ENCODE results near the gene GLP2R. TPM values are rescaled to one million over a fixed set of nuclear protein-coding genes. Genes with fewer than 3 reads are reported as not detected.

GLP2R gene
- total and polyA plus RNA-seq, 2 of the 8 experiments (the other 6 are each of a cell fraction or from before 2014, with no cell fraction given): not detected

DNA sequence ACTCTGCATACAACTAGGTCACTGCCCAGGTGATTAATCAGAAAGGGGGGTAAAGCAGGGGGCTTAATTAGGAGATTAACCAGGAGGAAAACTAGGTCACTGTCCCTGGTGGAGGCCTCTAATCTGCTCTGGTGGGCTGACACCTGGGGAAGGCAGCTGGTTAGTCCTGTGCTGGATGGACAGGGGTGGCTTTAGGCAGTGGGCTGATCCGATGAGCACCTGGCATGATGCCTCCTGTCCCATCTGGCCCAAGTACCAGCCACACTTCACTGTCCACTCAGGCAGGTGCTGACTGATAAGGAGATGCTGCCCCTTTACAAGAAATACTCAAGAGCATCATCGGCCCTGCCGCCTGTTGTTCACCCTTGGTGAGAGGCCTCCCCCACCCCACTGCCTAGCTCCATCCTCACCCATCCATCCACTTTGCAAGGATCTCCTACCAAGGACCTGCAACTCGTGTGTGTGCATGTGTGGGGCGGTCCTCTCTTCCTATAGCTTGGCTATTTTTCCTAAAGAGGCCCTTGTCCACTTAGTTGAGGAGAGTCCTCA is 93.2 kb downstream of the GLP2R start:
- no peak overlapping the region for H3K9ac ChIP-seq (replicated peaks in 1 of 4; ENCODE audit: extremely low read depth in 1 of 4, low read depth in 3 of 4, low read length in 3 of 4)
- H3K27me3 ChIP-seq (replicated peaks in 1 of 4; ENCODE audit: control insufficient read depth in 3 of 4, extremely low read depth in 1 of 4, insufficient read depth in 3 of 4, low read length in 3 of 4): no peaks in the 10 kb centered on the region

More for the DNA sequence above, 93.2 kb downstream of the GLP2R start:
- H3K27ac ChIP-seq (ENCODE audit: low read depth, low read length): no peak overlapping the region
- no peak for FAIRE-seq
- no peaks in the 10 kb centered on the region for H3K23me2 ChIP-seq (ENCODE audit: low read depth, low read length)
- no peak overlapping the region for H3K4me3 ChIP-seq (ENCODE audit: extremely low read depth in 1 of 4, insufficient read depth in 2 of 4, low read depth in 3 of 4, low read length in 4 of 4)
- no peak for DNase-seq (ENCODE audit: low read depth in 1 of 2, low spot score in 2 of 2)
- no peak overlapping the region for H3K56ac ChIP-seq (replicated peaks; ENCODE audit: insufficient read length, low read depth, low read length)
- no peaks in the 10 kb centered on the region for H4K20me1 ChIP-seq (replicated peaks in 1 of 2; ENCODE audit: control insufficient read depth in 1 of 2, insufficient read depth in 2 of 2, low read length in 2 of 2)
- TF ChIP-seq CTBP2 (IDR thresholded peaks at IDR 0.05; ENCODE audit: borderline replicate concordance, insufficient read depth, insufficient read length, low read length): no peak
- no peak for TF ChIP-seq ZNF274 (IDR thresholded peaks at IDR 0.05; ENCODE audit: borderline replicate concordance, extremely low read depth, low read length)
- H3K4me2 ChIP-seq (ENCODE audit: insufficient read depth in 1 of 2, low read depth in 2 of 2, low read length in 2 of 2): no peak overlapping the region
- no peak overlapping the region for H4K5ac ChIP-seq (ENCODE audit: insufficient read length, low read depth, low read length)
- no peaks in the 10 kb centered on the region for H3K79me1 ChIP-seq (ENCODE audit: low read depth, low read length)
- no peak overlapping the region for H2BK20ac ChIP-seq (ENCODE audit: low read length)
- no peaks in the 10 kb centered on the region for H3K4me1 ChIP-seq (replicated peaks in 1 of 4; ENCODE audit: control insufficient read depth in 3 of 4, insufficient read depth in 4 of 4, low read length in 3 of 4)
- no peak overlapping the region for H3K4ac ChIP-seq (replicated peaks; ENCODE audit: insufficient read length, low read depth, low read length)
- 85% methylated on average over 5 of the region's 5 CpGs; no CpG with 5 or more reads in 1 of the 2 experiments for whole genome bisulfite sequencing, 2 experiments (ENCODE audit: extremely low coverage in 1 of 2, insufficient coverage in 1 of 2, insufficient read length in 1 of 2, insufficient replicate concordance in 2 of 2, low coverage in 1 of 2, low lambda C conversion rate in 2 of 2, missing lambda C conversion rate in 1 of 2)
- ChIA-PET POLR2A (ENCODE audit: partially characterized antibody) (no interaction called here), CTCF (ENCODE audit: partially characterized antibody) (interaction anchor here (0.6 to 6.0 kb wide), 10 partner anchors 10 to 429 kb away, joined by 3 to 49 read pairs (median 5); partner anchors contain the start of gene RCVRN)
- no peak overlapping the region for H4K8ac ChIP-seq (ENCODE audit: extremely low read depth, insufficient read depth, low read length)
- H2BK5ac ChIP-seq (ENCODE audit: low read depth, low read length): no peak overlapping the region
- H3K14ac ChIP-seq (ENCODE audit: insufficient read length): no peak overlapping the region
- no peaks in the 10 kb centered on the region for H3K36me3 ChIP-seq (ENCODE audit: control insufficient read depth in 2 of 4, insufficient read depth in 4 of 4, low read length in 3 of 4)
- no peak overlapping the region for H3K18ac ChIP-seq (ENCODE audit: extremely low read depth, low read length)
- no peak overlapping the region for H4K91ac ChIP-seq (replicated peaks; ENCODE audit: insufficient read length, low read length)
- no peak overlapping the region for H2AK5ac ChIP-seq (ENCODE audit: low read depth, low read length)
- no peak overlapping the region for H3K23ac ChIP-seq (ENCODE audit: insufficient read length)
- H2BK12ac ChIP-seq (ENCODE audit: low read depth, low read length): no peak overlapping the region
- no peak overlapping the region for H2AFZ ChIP-seq (ENCODE audit: low read length)
- no peaks in the 10 kb centered on the region for H3K79me2 ChIP-seq (ENCODE audit: control insufficient read depth in 1 of 2, insufficient read depth in 2 of 2, low read length in 2 of 2)
- no peaks in the 10 kb centered on the region for H3K9me3 ChIP-seq (ENCODE audit: insufficient read depth in 2 of 2, low read depth in 1 of 2, low read length in 1 of 2)
- no peak overlapping the region for H2BK120ac ChIP-seq (replicated peaks; ENCODE audit: low read depth, low read length)
- no peak overlapping the region for H2BK15ac ChIP-seq (ENCODE audit: low read length)

All from H1 (cell line).